NK-92 (cell line): Measurements from ENCODE around the gene PRUNE2.
"Not testable (repeated sequence)": the region's sequence is repeated elsewhere in the genome, so short reads cannot be mapped to it uniquely, and the experiment has no call there.

Source experiments
- DNase-seq: peaks from one replicate; lab custom pipeline; 2025; ENCODE audit not compliant: unreplicated experiment; lab: John Stamatoyannopoulos, UW

The PRUNE2 gene, protein sequence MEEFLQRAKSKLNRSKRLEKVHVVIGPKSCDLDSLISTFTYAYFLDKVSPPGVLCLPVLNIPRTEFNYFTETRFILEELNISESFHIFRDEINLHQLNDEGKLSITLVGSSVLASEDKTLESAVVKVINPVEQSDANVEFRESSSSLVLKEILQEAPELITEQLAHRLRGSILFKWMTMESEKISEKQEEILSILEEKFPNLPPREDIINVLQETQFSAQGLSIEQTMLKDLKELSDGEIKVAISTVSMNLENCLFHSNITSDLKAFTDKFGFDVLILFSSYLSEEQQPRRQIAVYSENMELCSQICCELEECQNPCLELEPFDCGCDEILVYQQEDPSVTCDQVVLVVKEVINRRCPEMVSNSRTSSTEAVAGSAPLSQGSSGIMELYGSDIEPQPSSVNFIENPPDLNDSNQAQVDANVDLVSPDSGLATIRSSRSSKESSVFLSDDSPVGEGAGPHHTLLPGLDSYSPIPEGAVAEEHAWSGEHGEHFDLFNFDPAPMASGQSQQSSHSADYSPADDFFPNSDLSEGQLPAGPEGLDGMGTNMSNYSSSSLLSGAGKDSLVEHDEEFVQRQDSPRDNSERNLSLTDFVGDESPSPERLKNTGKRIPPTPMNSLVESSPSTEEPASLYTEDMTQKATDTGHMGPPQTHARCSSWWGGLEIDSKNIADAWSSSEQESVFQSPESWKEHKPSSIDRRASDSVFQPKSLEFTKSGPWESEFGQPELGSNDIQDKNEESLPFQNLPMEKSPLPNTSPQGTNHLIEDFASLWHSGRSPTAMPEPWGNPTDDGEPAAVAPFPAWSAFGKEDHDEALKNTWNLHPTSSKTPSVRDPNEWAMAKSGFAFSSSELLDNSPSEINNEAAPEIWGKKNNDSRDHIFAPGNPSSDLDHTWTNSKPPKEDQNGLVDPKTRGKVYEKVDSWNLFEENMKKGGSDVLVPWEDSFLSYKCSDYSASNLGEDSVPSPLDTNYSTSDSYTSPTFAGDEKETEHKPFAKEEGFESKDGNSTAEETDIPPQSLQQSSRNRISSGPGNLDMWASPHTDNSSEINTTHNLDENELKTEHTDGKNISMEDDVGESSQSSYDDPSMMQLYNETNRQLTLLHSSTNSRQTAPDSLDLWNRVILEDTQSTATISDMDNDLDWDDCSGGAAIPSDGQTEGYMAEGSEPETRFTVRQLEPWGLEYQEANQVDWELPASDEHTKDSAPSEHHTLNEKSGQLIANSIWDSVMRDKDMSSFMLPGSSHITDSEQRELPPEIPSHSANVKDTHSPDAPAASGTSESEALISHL (N-terminal part only)

DNA sequence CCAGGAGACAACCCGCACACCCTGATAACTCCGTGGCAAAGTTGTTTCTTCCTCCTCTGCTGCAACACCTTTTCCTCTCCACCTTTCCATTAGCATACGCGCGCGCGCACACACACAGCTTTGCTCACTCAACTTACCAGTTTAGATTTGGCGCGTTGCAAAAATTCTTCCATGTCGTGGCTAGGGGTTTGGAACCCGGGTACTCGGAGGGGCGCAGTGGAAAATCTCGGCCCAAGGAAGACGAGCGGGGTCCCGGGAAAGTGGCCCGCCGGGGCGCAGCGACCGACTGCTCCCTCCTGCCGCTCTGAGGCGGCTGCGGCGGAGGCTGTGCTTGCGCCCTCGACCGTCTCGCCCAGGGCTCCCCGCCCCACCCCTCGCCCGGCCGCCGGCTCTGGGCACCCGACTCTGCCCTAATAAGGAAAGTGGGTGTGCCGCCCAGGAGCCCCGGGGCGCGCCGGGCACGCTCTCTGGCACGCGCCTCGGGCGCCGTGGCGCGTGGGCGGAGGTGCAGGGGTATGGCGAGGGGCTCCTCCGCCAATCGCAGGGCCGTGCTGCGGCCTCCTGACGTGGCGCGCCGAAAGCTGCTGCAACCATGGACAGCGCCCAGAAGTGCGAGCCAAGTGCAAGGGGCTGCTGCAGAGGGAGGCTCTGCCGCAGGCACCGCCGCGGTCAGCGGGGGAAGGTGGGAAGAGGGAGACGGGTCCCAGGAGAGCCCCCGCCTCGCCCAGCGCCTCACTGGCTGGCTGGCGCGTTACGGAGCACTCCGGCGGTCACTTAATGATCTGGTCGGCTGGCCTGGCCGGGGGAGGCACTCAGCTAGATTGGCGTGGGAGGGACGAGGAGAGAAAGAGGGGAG, at the start of gene PRUNE2:
Gene PRUNE2, minus strand, starts transcription at position 324 of the 856 bp plus-strand sequence. Its CDS starts 151 bp downstream, at position 173.
- no peak for DNase-seq

DNA sequence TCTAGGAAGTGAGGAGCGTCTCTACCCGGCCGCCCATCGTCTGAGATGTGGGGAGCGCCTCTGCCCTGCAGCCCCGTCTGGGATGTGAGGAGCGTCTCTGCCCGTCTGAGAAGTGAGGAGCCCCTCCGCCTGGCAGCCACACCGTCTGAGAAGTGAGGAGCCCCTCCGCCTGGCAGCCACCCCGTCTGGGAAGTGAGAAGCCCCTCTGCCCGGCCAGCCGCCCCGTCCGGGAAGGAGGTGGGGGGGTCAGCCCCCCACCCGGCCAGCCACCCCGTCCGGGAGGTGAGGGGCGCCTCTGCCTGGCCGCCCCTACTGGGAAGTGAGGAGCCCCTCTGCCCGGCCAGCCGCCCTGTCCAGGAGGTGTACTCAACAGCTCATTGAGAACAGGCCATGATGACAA, 49.5 kb upstream of the PRUNE2 start:
- not testable (repeated sequence) for DNase-seq

GRCh38 chr9:76949865-76950264, 44.0 kb upstream of the PRUNE2 start:
- no peak for DNase-seq

GRCh38 chr9:76944011-76944410, 38.1 kb upstream of the PRUNE2 start:
- DNase-seq, result no peak

DNA sequence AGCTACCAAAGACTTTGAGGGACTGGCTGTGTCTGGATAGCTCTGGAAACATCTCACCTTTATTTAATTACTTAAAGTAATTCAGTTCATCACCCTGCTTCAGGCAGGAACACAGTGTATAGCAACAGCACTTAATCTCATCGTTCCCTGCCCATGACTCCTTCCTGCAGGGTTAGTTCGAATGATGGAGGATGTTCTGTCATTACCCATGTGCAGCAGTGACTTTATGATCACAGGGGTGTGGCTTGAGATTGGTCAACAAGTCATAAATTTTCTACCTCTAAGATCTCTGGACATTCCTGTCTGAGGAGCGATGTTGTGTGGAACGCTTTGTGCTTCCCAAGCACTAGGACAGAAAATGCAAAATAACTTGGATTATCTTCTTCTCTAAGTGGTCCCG, 37.1 kb upstream of the PRUNE2 start:
- DNase-seq, result no peak

DNA sequence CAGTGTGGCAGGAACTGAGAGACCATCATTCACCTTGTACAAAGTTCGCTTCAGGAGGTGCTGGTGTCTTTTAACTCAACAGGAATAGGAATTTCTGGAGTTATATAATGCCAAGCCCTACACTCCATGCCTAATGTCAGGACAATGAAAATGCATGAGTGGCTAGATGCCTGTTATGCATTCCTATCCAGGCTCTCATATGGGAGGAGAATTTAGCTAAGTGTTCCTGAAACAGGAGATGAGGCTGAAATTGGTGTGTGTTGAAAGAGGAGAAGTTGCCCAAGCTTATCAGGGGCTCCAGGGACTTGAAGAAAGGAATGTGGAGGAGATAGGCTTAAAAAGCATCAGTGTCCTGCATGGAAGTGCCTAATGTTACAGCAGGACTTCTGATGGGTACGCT, 26.8 kb upstream of the PRUNE2 start:
- DNase-seq, result no peak

GRCh38 chr9:76932265-76932664, 26.4 kb upstream of the PRUNE2 start:
- no peak for DNase-seq

DNA sequence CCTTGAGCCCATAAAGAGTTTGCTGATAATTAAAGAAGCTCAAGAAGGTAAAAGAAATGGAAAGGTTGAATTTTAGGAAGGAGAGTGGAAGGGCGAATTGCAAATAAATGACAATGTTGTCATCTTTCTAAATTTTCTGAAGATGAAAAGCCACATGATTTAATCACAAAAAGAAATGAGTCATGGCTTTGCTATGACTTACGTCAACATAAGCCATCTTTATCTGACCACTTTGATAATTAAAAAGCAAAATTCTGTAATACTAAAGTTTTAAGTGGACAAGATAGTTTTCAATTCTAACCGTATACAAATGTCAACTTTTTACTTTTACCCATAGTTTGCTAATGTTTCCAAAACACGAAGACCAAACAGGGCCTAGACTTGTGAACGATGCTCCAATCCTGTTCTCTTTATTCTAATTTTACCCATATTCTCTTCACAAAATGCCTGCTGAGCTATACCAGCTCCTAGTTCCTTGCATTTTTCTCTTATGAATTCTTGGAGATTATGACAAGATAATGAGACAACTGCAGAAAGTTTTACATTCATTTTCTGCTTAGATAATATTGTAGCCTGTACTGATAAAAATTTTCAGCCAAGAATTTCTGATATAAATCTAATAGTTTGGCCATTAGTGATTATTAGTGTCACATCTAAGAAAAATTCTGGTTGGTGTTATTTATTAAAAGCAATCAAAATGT, 21.8 kb upstream of the PRUNE2 start:
- DNase-seq, result no peak

DNA sequence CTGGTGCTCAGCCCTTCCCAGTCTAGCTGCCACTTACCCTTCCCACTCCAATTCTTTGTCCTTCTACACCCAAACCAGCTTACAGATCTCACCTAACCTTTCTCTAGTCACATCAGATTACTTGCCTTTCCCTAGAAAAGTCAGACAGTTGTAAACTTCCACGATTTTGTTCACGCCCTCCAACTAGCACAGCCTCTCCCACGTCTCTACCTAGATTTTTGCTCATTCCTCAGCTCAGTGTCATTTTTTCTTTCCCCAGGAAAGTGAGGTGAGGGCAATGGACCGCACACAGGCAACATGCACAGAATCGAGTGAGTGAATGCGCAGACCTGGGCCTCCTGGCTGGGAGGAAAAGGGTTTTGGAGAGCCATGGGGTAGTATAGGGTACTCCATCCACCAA, 20.9 kb upstream of the PRUNE2 start:
- no peak for DNase-seq

- no peak for DNase-seq
Measured at GRCh38 chr9:76926324-76926741, 20.4 kb upstream of the PRUNE2 start.

- DNase-seq, result no peak
Measured at GRCh38 chr9:76921165-76921564, 15.3 kb upstream of the PRUNE2 start.

DNA sequence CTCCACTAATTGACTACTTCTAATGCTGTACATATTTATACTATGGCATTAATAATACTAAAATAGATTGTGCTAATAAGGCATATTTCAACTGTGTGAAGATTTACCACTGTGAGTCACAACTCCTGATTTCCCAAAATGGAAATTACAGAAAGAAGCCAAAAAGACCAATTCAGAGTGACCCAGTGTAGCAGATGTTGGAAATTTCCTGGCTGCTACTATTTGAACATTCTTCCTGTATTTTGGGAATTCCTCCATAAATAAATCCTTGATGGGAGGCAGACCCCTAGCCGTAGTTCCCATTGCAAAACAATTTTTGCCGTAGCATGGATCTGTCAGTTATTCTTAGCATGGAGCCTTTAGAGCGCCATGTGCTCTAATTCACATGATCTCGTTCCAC, 11.4 kb upstream of the PRUNE2 start:
- no peak for DNase-seq

DNA sequence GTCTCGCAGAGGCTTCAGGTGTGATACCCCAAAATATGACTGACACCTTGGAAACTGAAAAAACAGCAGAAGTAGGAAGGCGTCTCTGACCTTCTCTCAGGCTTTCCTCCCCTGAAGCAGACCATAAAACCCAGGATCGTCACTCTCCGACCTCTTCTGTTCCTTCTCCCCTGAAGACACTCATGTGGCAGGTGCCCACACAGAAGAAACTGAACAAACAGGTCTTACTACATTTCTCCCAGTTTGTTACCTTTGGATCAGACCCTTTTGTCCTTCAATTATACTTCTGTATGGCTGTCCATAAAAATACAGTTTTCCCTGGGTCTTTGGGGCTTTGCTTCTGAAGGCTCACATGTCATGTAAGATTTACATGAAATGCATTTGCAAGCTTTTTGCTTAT, 10.3 kb upstream of the PRUNE2 start:
- DNase-seq, result no peak

GRCh38 chr9:76913467-76913866, 7.6 kb upstream of the PRUNE2 start:
- DNase-seq, result no peak

DNA sequence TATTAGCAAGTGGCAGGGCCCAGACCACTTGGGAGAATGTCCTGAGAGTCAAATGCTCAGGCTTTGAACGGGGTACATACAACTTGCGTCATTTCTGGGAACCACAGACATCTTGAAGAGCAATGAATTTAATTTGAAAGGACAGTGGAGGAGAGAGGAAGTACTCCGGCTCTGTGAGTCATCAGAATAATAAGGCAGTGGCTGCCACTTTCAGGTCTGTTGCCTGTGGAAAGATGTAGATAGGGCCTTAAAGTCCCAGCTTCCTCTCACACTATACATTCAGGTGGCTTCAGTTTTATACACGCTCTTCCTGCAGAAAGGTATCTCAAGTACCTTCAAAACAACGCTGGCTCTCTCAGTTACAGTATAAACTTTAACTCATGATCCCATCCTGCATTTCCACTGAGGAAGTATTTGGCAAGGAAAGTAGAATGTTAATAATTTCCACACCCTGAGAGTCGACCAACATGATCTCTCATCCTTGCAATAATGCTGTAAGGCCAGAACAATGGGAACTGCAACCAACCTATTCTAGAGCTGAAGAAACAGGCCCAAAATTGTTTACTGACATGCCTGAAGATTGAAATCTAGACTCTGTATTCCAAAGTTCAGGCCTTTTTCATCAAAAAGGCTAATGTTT, 6.8 kb upstream of the PRUNE2 start:
- DNase-seq, result no peak

DNA sequence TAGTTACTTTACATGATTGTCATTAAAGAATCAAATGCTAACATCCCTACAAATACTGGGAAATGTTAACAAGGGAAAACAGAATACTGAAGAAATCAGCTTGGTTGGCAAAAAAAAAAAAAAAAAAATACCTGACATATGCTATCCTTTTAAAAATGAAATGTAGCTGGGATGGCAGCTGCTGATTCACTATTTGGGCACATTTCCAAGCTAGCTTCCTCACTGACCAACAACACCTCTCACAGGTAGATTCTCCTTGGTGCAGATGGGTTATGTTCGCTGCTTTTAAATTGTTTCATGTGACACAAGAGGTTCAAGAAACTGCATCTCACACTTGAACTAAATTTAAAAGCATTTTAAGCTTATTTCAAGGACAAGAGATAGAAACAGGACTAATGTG, 6.1 kb upstream of the PRUNE2 start:
- DNase-seq, result no peak

GRCh38 chr9:76910861-76911260, 4.9 kb upstream of the PRUNE2 start:
- no peak for DNase-seq

GRCh38 chr9:76906647-76906975, 697 bp upstream of the PRUNE2 start:
- DNase-seq, result no peak

- no peak for DNase-seq
Measured at GRCh38 chr9:76904661-76905457, 1.1 kb downstream of the PRUNE2 start.
